ENCODE results near the gene SLC38A11. TPM values are rescaled to one million over a fixed set of nuclear protein-coding genes. Genes with fewer than 3 reads are reported as not detected.

The SLC38A11 gene
- total RNA-seq, 1 donor from 2014 or later = 2.2 TPM

- intact Hi-C loops (cut with DNase I) = no loop called here
- Histone ChIP-seq H3K27me3 (no peaks in the 10 kb centered on the region), H3K4me1 (no peaks in the 10 kb centered on the region)
These were observed 18.9 kb upstream of the SLC38A11 start for GRCh38 chr2:164974221-164974620.

GRCh38 chr2:164972216-164972615 is 16.9 kb upstream of the SLC38A11 start:
- no peak for DNase-seq (ENCODE audit: extremely low spot score in 2 of 2)
- no peak overlapping the region for H3K27ac ChIP-seq
- intact Hi-C loops (cut with DNase I) = no loop called here
- H3K27me3 ChIP-seq = no peaks in the 10 kb centered on the region
- TF ChIP-seq POLR2AphosphoS5 (IDR thresholded peaks at IDR 0.05; ENCODE audit: insufficient read depth in 1 of 2, low read depth in 1 of 2) = no peak
- no peak for TF ChIP-seq POLR2A (IDR thresholded peaks at IDR 0.05)
- TF ChIP-seq CTCF (IDR thresholded peaks at IDR 0.05) = no peak
- no peaks in the 10 kb centered on the region for H3K4me1 ChIP-seq
- H3K9me3 ChIP-seq = no peaks in the 10 kb centered on the region
- no peaks in the 10 kb centered on the region for H3K36me3 ChIP-seq
- H3K4me3 ChIP-seq = no peak overlapping the region

More at GRCh38 chr2:164974221-164974620, 18.9 kb upstream of the SLC38A11 start:
- no peak overlapping the region for H3K27ac ChIP-seq
- DNase-seq (ENCODE audit: extremely low spot score in 2 of 2) = no peak
- TF ChIP-seq POLR2AphosphoS5 (IDR thresholded peaks at IDR 0.05; ENCODE audit: insufficient read depth in 1 of 2, low read depth in 1 of 2) = no peak
- no peak for TF ChIP-seq POLR2A (IDR thresholded peaks at IDR 0.05)
- TF ChIP-seq CTCF (IDR thresholded peaks at IDR 0.05) = no peak
- H3K9me3 ChIP-seq = no peaks in the 10 kb centered on the region
- H3K36me3 ChIP-seq = no peaks in the 10 kb centered on the region
- H3K4me3 ChIP-seq = no peak overlapping the region

GRCh38 chr2:164969909-164970690 is 14.8 kb upstream of the SLC38A11 start:
- H3K9me3 ChIP-seq = no peaks in the 10 kb centered on the region
- intact Hi-C loops (cut with DNase I) = no loop called here
- TF ChIP-seq POLR2AphosphoS5 (IDR thresholded peaks at IDR 0.05; ENCODE audit: insufficient read depth in 1 of 2, low read depth in 1 of 2) (no peak), CTCF (IDR thresholded peaks at IDR 0.05) (no peak), POLR2A (IDR thresholded peaks at IDR 0.05) (no peak)
- H3K4me3 ChIP-seq = no peak overlapping the region
- no peaks in the 10 kb centered on the region for H3K4me1 ChIP-seq
- no peak for DNase-seq (ENCODE audit: extremely low spot score in 2 of 2)
- no peaks in the 10 kb centered on the region for H3K36me3 ChIP-seq
- H3K27ac ChIP-seq = no peak overlapping the region
- H3K27me3 ChIP-seq = no peaks in the 10 kb centered on the region

- no peaks in the 10 kb centered on the region for H3K36me3 ChIP-seq
- TF ChIP-seq POLR2A (IDR thresholded peaks at IDR 0.05) = no peak
- peak in 1 of 2 donors; percentile 81 for TF ChIP-seq POLR2AphosphoS5 (IDR thresholded peaks at IDR 0.05; ENCODE audit: insufficient read depth in 1 of 2, low read depth in 1 of 2)
- no peak for TF ChIP-seq CTCF (IDR thresholded peaks at IDR 0.05)
- H3K27ac ChIP-seq = no peak overlapping the region
- intact Hi-C loops (cut with DNase I) = no loop called here
- no peaks in the 10 kb centered on the region for H3K27me3 ChIP-seq
- DNase-seq (ENCODE audit: extremely low spot score in 2 of 2) = no peak
- H3K9me3 ChIP-seq = no peaks in the 10 kb centered on the region
- no peaks in the 10 kb centered on the region for H3K4me1 ChIP-seq
- H3K4me3 ChIP-seq = no peak overlapping the region
These were observed 12.5 kb upstream of the SLC38A11 start for GRCh38 chr2:164967781-164968228.

- H3K36me3 ChIP-seq = no peaks in the 10 kb centered on the region
- no peaks in the 10 kb centered on the region for H3K27me3 ChIP-seq
- TF ChIP-seq POLR2A (IDR thresholded peaks at IDR 0.05) = no peak
- TF ChIP-seq POLR2AphosphoS5 (IDR thresholded peaks at IDR 0.05; ENCODE audit: insufficient read depth in 1 of 2, low read depth in 1 of 2) = no peak
- no peak for TF ChIP-seq CTCF (IDR thresholded peaks at IDR 0.05)
- intact Hi-C loops (cut with DNase I) = no loop called here
- H3K27ac ChIP-seq = no peak overlapping the region
- no peaks in the 10 kb centered on the region for H3K9me3 ChIP-seq
- no peak overlapping the region for H3K4me3 ChIP-seq
- no peak for DNase-seq (ENCODE audit: extremely low spot score in 2 of 2)
- no peaks in the 10 kb centered on the region for H3K4me1 ChIP-seq
These were observed 12.0 kb upstream of the SLC38A11 start for GRCh38 chr2:164967361-164967760.

Measured in vagina (tissue), 2 donors.